Measurements from ENCODE around the gene NSDHL.

DNA sequence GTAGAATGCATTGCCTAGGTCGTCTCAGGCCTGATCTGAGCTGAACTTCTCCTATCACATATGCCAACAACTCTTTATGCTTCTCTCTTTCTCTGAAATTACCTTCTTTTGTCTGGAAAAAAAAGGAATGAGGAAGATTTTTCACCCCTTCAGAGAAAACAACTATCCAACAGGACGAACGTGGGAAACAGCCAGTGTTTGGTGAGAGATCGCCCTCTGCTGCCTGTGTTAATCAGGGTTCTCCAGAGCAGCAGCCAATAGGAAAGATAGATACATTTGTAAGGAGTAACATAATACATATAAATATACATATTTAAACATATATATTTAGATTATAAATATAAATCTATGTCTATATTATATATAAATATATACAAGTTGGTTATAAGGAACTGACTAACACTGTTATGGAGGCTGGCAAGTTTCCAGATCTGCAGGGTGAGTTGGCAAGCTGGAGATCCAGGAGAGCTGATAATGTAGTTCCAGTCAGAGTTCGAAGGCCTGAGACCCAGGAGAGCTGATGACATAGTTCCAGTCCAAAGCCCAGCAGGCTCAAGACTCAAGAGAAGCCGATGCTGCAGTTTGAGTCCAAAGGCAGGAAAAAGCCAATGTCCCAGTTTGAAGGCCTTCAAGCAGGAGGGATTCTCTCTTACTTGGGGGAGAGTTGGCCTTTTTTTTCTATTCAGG, 13.6 kb upstream of the NSDHL start:
- no peak for TF ChIP-seq POLR2A (IDR thresholded peaks at IDR 0.05)
- TF ChIP-seq, protein P1, sequence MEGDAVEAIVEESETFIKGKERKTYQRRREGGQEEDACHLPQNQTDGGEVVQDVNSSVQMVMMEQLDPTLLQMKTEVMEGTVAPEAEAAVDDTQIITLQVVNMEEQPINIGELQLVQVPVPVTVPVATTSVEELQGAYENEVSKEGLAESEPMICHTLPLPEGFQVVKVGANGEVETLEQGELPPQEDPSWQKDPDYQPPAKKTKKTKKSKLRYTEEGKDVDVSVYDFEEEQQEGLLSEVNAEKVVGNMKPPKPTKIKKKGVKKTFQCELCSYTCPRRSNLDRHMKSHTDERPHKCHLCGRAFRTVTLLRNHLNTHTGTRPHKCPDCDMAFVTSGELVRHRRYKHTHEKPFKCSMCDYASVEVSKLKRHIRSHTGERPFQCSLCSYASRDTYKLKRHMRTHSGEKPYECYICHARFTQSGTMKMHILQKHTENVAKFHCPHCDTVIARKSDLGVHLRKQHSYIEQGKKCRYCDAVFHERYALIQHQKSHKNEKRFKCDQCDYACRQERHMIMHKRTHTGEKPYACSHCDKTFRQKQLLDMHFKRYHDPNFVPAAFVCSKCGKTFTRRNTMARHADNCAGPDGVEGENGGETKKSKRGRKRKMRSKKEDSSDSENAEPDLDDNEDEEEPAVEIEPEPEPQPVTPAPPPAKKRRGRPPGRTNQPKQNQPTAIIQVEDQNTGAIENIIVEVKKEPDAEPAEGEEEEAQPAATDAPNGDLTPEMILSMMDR (IDR thresholded peaks at IDR 0.05): peak in 6 of 7 experiments; percentile 14 to 30 (median 24)
